GM18951 (cell line): Measurements from ENCODE around the gene ALKBH3.

Experiments
- POLR2A ChIP-seq: IDR thresholded peaks from 4 replicates; pipeline ENCODE4 v1.6.1; 2011; ENCODE audit warnings: mild to moderate bottlenecking; ENCODE audit not compliant: insufficient read length, insufficient read depth; ENCODE audit errors: extremely low read depth
- in situ Hi-C: fragments of 300-500 bp; cut with MboI; formaldehyde crosslinking; loops from one replicate; pipeline ENCODE4 v1.12.0; 2022; ENCODE audit warnings: low sequenced_read_pairs, mixed read lengths, inconsistent platforms; ENCODE audit not compliant: unreplicated experiment

The ALKBH3 gene

DNA sequence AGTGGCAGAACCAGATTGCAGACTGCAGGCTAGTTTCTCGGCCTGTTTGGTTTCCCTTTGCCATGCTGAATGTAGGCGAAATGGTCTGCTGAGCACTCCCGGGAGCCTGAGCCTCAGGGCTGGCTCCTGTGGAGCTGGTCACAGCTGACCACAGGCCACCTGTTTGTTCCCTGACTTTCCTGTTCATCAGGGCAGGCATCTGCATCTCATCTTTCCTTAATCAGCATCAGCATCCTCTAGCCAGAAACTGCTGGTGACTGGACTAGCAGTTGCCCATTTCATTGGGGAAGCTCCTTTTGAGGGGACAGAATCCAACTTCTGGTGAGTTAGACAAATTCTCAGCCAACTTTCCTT is 41.6 kb downstream of the ALKBH3 start:
- in situ Hi-C loops, result no loop called here
- no peak for TF ChIP-seq POLR2A

DNA sequence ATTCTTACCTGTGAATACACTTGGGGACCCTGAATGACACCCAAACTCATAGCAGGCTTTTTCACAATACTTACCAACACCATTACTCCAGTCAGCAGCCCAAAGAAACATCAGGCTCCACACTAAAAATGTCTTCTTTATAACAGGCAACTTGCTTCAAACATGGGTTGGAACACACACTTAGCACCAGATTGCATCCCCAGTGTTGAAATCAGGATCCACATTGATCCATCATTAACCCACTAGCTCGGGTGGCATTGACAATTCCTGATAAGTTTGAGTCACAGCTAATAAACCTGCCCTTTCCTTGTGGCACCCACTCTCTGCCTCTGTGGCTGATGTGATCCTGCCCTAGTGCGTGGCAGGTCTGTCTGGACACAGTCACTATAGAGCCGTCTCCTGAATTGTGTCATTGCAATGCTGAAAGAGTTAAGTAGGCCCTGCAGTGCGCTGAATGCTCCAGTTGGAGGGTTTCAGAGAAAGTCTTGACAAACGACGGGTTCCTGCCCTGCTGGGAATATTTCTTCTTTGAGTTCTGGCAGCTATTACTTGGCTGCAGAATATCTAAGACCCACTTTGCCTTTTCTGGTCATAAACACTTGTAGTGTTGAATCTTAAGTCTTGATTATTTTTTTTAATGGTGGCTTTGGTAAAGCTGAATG is 42.2 kb downstream of the ALKBH3 start:
- TF ChIP-seq POLR2A, result no peak
- in situ Hi-C loops, result no loop called here

DNA sequence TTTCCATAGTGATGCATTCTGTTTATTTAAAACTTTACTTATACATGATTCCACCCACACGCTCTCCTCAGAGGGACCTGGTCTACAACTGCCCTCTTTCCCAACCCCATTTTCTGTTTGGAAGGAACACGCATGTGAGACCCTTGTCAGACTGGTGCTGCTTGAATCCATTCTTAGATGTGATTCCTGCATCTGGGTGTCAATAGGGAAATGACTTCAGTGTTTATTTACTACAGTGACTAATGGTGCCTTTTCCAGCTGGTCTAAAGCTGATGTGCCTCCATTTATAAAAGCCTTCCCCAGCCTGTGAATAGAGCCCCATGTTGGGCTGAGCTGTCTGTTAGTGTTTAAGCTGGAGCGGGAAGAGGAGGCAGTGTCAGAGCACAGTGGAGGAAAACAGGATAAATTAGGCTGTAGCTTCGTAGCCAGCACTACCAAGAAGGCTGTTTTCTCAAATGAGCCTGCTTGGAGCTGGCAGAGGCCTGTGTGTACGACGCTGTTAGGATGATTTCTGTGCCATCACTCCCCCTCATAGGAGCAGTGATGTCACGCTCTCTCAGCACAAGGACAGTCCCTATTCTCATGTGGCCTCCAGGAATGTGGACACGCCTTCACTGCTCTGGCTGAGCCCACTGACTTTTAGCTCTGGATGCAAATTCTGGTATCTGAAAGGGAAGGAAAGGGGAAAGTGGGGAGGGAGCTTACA is 42.9 kb downstream of the ALKBH3 start:
- no peak for TF ChIP-seq POLR2A

DNA sequence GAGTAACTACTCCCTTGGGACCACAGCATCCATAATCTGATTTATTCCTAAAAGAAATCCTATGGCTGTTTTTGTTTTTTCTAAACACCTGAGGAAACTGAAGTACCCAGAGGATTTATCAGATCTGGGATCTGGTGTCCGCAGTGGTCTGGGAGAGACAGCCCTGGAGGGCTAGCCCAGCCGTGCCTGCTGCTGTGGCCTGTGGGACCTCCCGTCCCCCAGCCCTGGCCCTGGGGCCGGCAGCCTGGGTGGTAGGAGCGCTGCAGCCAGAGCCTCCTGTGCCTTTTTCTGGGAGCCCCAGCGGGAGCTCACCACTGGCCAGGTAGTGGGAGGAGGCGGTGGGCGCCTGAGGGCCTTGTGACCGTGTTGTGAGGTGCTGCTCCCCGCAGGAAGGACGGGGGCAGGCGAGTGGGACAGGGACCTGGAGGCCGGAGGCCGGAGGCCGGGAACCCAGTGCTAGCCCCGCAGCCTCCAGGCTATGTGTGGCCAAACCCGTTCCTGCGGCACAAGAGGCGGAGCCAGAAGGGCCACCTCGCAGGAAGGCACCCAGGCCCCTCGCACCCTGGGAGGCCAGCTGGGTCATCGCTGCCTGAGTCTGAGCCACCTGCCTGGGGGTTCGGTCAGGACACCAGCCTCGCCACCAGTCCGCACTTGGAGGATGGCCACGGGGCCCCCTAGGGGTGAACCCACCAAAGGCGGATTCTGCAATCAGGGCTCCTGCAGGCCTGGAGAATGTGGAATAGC is 43.7 kb downstream of the ALKBH3 start:
- in situ Hi-C loops, result no loop called here
- TF ChIP-seq POLR2A, result no peak

More for the DNA sequence above, 42.9 kb downstream of the ALKBH3 start:
- in situ Hi-C loops, result no loop called here

DNA sequence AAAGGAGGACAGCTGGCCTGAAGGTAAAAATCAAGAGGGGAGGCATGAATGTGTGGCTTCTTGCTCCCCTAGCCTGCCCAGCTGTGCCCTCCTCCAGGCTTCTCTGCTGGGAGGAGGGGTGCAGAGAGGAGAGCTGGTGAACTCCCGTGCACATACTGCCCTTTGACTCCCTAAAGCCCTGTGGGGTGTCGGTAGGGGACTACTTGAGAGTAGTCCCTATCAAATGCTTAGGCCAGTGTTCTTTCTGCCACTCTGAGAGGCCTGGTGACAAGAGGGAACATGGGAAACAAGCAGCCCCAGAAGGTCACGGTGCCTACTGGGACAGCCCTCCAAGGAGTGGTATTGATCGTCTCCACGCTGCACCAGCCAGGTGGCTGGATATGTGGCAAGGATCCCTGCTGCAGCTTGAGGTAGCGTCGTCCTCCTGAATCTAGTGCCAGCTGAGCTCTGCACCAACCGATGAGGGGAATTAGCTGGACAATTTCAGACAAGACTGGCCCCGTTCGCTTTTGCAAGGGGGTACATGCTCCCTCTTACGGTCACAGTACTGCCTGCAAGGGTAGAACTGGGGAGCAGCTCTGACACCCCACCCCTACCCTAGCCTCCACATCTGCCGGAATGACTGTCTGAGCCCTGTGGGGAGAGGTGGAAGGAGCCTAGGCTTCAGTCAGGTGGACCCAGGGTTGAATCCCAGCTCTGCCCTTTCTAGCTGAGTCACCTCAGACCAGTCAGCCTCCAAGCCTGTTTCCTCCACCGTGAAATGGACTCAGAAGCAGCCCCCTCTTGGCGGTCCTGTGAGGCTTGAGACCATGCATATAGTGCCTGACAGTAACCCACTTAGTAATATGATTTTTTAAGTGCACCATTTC is 44.7 kb downstream of the ALKBH3 start:
- TF ChIP-seq POLR2A, result no peak
- in situ Hi-C loops, result no loop called here

DNA sequence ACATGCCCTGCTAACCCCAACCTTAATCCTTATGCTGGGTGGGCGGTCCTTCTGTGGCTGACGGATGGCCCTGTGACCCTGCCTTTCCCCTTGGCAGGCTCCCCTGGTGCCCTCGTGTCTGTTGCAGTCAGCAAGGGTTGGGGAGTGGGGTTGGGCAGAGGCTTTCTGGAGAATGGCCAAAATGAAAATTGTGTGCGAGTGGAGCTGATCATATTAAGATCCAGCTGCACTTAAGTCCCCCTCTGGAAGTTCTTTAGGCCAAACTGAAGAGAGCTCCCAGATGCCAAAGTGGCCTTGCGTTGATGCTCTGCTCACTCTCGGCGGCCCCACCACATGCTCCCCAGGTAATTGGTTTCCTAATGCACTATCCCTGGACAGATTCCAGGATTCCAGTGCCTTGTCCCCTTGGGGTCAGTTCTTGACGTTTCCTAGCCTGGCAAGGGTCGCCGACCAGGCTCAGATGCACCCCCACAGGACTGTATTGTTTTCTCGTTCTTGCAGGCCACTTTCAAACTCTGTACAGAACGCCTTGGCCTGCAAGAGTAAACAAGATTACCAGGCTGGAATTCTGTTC is 45.4 kb downstream of the ALKBH3 start:
- TF ChIP-seq POLR2A, result no peak
- in situ Hi-C loops, result no loop called here

DNA sequence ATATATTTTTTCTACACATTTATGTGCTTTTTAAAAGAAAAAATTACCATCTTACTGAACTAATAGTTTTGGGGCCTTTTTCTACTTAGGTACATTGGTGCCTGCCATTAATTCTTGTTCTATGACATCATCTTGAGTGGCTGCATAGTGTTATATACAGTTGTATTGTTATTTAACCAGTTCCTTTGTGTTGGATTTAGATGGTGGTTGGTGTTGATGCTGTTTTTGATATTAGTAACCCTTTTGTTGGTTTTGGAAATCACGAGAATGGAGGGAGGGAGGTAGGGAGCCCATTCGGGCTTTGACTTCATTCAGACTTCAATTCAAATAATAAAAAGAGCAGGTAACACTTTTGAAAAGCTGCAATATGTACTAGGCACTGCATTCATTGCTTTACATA is 46.4 kb downstream of the ALKBH3 start:
- in situ Hi-C loops, result no loop called here
- no peak for TF ChIP-seq POLR2A

DNA sequence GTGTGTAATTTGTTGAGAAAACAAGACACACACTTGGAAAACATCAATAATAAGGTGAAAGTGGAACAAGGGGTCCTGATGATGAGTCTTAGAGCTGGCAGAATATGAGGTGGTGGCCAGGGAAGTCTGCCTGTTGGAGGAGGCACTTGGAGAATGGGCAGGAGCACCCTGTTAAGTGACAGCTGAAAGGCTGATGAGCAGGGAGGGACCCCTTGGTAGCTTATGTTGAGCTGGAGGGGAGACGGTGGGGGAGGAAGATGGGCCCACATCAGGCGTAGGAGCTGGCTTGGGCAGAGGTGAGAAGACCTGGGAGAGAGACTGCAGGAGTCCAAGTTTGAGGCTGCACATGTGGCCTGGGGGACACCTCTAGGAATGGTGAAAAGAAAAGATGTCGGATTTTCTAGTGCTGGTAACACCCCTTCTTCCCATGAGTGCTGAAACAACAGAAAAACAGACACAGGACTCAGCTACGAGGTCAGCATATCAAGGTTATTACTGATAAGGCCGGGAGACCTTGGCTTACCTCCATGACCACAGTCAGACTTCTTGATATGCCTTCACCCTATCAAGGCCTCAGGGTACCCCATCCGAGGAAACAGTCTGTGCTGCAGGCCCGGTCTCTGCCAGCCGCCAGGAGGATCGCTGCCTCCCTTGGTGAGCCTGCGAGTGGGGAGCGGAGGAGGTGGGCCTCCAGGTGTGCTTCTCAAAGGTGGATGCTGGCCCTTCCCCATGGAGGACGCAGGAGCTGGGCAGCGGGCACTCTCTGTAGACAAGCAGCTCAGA is 47.5 kb downstream of the ALKBH3 start:
- in situ Hi-C loops, result no loop called here
- TF ChIP-seq POLR2A, result no peak

DNA sequence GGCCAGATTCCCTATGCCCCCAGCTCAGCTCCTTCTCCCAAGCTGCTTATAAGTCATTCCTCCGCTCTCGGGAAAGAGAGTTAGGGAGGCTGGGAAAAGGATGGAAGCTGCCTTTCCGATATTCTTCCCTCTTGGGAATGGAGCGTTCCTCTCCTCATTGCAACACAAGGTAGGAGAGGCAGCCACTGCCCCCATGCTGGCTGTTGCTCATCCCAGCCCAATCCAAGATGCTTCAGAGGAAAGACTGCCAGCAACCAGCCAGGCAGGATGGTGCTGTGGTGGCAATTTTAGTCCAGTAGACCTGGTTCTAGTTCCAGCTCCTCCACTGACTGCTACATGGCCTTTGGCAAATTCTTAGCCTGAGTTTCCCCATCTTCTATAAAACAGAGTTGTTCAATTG is 48.1 kb downstream of the ALKBH3 start:
- in situ Hi-C loops, result no loop called here
- no peak for TF ChIP-seq POLR2A

DNA sequence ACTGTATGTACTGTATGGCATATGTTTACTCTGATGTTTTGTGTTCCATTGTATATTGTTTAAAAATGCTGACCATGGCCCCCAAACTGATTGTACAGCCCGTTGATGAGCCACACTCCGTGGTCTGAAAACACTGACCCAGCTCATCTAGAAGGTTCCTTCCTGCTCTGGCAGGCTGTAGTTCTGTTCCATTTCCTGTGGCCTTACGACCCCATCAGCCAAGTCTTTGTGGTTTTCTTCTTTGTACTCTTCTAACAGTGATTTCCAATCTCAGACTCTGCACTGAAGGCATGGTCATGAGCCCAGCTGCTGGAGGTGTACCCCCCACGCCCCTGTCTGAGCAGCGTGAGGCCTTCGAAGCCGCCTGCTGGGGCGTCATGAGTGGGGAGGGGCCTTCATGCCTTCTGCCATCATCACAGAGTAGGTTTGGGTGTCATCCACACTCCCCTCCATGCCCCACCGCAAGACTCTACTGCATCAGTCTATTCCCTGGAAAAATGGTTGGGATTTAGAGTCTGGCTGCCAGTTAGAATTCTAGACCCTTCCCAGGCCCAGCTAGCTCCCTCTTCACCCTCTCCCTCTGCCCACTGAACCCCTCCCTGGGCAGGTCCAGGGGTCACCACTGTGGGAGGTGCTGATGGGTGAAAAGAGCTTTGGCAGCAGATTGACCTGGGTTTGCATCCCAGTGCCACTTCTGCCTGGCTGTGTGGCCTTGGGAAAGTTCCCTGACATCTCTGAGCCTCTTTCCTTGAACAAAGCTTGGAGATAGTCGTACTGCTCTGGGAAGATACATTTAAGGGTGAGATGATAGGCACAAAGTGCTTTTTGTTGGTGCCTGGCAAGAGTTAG is 50.5 kb downstream of the ALKBH3 start:
- in situ Hi-C loops, result no loop called here
- no peak for TF ChIP-seq POLR2A

DNA sequence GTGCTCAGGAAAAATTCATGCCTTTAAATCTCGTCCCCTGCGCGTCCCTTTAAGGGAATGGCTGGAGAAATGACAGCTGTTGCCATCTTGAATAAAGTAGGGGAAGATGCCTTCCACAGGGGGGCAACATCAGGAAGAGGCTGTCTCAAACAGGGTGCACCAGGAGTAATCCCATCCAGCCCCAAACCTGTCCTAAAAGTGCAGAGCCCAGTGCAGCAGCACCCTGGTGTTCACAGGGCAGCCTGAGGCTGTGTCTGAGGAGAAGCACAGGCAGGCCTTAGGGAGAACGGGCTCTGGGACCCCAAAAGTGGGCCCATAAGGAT is 51.0 kb downstream of the ALKBH3 start:
- no peak for TF ChIP-seq POLR2A
- in situ Hi-C loops, result no loop called here

DNA sequence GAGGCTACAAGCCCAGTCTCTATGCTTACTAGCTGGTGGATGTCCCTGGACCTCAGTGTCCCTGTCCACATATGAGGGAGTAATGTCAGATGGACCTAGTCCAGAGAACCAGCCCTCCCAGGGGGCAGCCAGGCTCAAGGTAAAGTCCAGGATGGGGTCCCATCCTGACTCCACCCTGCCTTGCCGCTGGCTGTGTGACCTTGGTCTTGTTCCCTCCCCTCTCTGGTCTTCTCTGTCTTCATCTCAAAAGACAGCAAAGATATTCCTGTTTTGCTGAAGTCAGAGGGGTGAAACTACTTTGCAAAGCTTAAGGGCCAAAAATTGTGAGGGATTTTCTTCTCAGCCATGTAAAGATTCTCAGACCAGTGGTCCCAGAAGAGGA is 52.6 kb downstream of the ALKBH3 start:
- no peak for TF ChIP-seq POLR2A
- in situ Hi-C loops, result no loop called here
